Transverse colon (tissue), 4 donors: Measurements from ENCODE around the gene FNDC1. TPM values are rescaled to one million over a fixed set of nuclear protein-coding genes. Genes with fewer than 3 reads are reported as not detected.

Source experiments
- DNase-seq: peaks from one replicate; pipeline ENCODE4 v3.0.0-alpha.2; 2019
- H3K27ac ChIP-seq, 4 donors: fragments of 200-600 bp; sonication (generic); 2 replicates each; pipeline ENCODE4 v1.5.1; 2016 to 2018; ENCODE audit warnings: inconsistent platforms in 4 of 4
- H3K27me3 ChIP-seq: fragments of 200-600 bp; sonication (generic); 2 replicates; pipeline ENCODE4 v1.5.1; 2017; ENCODE audit warnings: inconsistent platforms
- H3K36me3 ChIP-seq, 4 donors: fragments of 200-600 bp; sonication (generic); 2 replicates each; pipeline ENCODE4 v1.5.1; 2017 to 2019; ENCODE audit warnings: inconsistent platforms in 4 of 4
- H3K4me1 ChIP-seq, 4 donors: fragments of 200-600 bp; sonication (generic); 2 replicates each; pipeline ENCODE4 v1.5.1; 2017 to 2020; ENCODE audit warnings: inconsistent platforms in 4 of 4
- H3K4me3 ChIP-seq, 4 donors: fragments of 200-600 bp; sonication (generic); 1 replicate in 1 of 4; 2 replicates in 3 of 4; pipeline versions ENCODE4 v1.5.1 to v1.6.1; 2017 to 2019; ENCODE audit warnings: inconsistent platforms in 4 of 4
- H3K9me3 ChIP-seq, 2 donors: fragments of 200-600 bp; sonication (generic); 2 replicates each; pipeline ENCODE4 v1.5.1; 2017 to 2019; ENCODE audit warnings: inconsistent platforms in 2 of 2
- EP300 ChIP-seq: sonication (generic); formaldehyde crosslinking; IDR thresholded peaks from one replicate; pipeline ENCODE4 v1.6.1; 2017; ENCODE audit warnings: antibody characterized with exemption, low read depth
- POLR2A ChIP-seq: fragments of 450-650 bp; IDR thresholded peaks from one replicate; pipeline ENCODE4 v1.6.1; 2016; ENCODE audit warnings: antibody characterized with exemption, mild to moderate bottlenecking, moderate library complexity
- POLR2AphosphoS5 ChIP-seq, 3 donors: sonication (generic); formaldehyde crosslinking; IDR thresholded peaks; one replicate each; pipeline ENCODE4 v1.6.1; 2016; ENCODE audit warnings: antibody characterized with exemption in 3 of 3
- WGBS, 2 donors: methylation state at CpG; one replicate each; pipeline ENCODE4 v1.1.5; 2018; ENCODE audit warnings: low coverage in 1 of 2; 5-methylcytosine and 5-hydroxymethylcytosine counted together
- in situ Hi-C, 4 donors: fragments of 200-750 bp; cut with MboI; loops; one replicate each; pipeline versions ENCODE4 v1.15.0 to v1.15.1; 2017; ENCODE audit warnings: low sequenced_read_pairs in 3 of 4, low pct_ligation_motif_present in 1 of 4, low pct_unique_long_range_greater_than_20kb in 1 of 4
- intact Hi-C: fragments of 100-400 bp; cut with DNase I; formaldehyde crosslinking; loops from one replicate; pipeline ENCODE4 v1.15.1; 2023; ENCODE audit warnings: low total_unique reads
- total RNA-seq, 4 donors: library from RNA; depleted of rRNA; stranded (reverse); fragments of >200 nt; gene quantifications; one replicate each; pipeline ENCODE4 v1.1.0, GENCODE V29; 2016
- TF ChIP-seq, protein P1 (sequence below), 5 experiments: fragments of 200-600 bp in 3 of 5; fragments of 450-650 bp in 2 of 5; sonication (generic) in 3 of 5; IDR thresholded peaks; 1 replicate in 2 of 5; 2 replicates in 3 of 5; pipeline ENCODE4 v1.5.1; 2016 to 2017; ENCODE audit warnings: antibody characterized with exemption in 5 of 5, inconsistent platforms in 3 of 5, mild to moderate bottlenecking in 2 of 5, moderate library complexity in 1 of 5

The FNDC1 gene
- total RNA-seq, 4 donors from 2014 or later, result 0.64 to 14.2 (median 2.4) TPM

DNA sequence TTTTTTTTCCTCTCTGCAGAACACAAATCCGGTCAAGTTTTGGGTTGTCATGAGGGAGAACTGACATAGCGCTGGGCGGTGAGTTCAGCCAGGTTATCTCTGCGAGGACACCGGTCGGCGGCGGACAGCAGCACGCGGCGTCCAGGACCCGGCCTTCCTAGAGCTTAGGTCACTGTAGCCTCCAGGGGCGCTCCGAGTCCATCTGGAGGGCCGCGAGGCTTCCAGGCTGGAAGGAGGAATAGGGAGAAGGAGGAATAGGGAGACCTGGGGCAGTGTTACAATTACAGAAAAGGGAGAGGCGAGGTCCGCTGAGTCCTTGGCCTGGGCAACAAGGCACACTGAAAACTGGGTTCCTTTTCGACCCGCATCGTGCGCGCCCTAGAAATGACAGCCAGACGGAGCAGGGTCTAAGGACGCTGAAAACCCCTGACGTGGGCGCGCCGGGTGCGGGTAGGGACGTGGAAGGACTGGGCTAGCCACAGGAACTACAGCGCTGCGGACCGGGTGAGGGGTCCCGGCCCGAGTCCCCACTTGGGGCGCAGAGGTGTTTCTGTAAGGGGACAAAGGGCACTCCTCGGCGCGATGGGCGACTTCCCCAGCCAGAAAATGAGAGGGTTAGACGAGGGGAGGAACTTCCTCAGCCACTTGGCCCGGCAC, 536 bp upstream of the FNDC1 start:
- H3K36me3 ChIP-seq, result no peaks in the 10 kb centered on the region
- in situ Hi-C loops, result loop anchor here in 1 of 4 donors (25.0 kb wide), 1 partner anchor 769 kb away; no protein-coding TSS in a partner anchor
- WGBS, 2 donors, result 9% methylated on average over 43 of the region's 43 CpGs; no CpG with 5 or more reads in 1 of the 2 donors
- peaks cover 0 to 18% (median 11%) of the 10 kb centered on the region in 4 donors for H3K4me1 ChIP-seq
- no peaks in the 10 kb centered on the region for H3K9me3 ChIP-seq
- peak; percentile 24 for DNase-seq
- intact Hi-C loops, result no loop called here
- H3K27ac ChIP-seq, result peak overlapping the region in 2 of 4 donors; percentile 6 to 47
- H3K4me3 ChIP-seq, result peak overlapping the region in 3 of 4 donors; percentile 5 to 44 (median 37)
- peaks cover 82% of the 10 kb centered on the region for H3K27me3 ChIP-seq
- TF ChIP-seq, protein P1, sequence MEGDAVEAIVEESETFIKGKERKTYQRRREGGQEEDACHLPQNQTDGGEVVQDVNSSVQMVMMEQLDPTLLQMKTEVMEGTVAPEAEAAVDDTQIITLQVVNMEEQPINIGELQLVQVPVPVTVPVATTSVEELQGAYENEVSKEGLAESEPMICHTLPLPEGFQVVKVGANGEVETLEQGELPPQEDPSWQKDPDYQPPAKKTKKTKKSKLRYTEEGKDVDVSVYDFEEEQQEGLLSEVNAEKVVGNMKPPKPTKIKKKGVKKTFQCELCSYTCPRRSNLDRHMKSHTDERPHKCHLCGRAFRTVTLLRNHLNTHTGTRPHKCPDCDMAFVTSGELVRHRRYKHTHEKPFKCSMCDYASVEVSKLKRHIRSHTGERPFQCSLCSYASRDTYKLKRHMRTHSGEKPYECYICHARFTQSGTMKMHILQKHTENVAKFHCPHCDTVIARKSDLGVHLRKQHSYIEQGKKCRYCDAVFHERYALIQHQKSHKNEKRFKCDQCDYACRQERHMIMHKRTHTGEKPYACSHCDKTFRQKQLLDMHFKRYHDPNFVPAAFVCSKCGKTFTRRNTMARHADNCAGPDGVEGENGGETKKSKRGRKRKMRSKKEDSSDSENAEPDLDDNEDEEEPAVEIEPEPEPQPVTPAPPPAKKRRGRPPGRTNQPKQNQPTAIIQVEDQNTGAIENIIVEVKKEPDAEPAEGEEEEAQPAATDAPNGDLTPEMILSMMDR (IDR thresholded peaks at IDR 0.05), result peak in 2 of 5 experiments; percentile 10 to 15
- no peak for TF ChIP-seq EP300

DNA sequence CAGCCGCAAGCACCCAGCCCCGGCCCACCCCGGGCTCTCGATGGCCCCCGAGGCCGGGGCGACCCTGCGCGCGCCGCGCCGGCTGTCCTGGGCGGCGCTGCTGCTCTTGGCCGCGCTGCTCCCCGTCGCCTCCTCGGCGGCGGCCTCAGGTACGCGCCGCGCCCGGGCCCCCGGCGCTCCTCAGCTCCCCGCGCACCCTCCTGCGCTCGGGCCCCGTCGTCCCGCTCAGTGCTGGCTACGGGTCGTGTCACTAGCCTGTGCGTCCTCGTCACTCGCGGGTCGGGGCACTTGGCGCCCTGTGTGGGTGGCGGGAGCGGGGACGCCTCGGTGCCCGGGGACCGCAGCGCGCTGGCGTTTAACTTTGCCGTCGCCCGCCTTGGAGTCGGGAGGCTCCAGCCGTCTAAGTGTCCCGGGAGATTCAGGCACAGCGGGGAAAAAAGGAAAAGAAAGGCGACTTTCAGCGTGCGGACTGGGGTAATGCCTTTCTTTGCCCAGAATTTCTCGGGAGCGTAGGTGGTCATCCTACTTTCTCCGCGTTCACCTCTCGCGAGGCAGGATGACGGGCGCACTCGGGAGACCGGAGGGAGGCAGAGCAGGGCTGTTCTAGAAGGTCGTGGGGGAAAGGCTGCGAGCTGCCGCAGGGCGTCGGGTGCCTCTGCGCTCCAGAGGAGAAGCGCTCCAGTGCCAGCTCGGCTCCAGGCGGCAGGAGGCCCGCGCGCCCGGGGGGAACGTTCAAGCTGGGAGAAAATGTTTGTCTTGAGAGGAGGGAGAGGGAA, 545 bp downstream of the FNDC1 start:
- H3K36me3 ChIP-seq, result no peaks in the 10 kb centered on the region
- no peaks in the 10 kb centered on the region for H3K9me3 ChIP-seq
- H3K4me1 ChIP-seq, result peaks cover 0 to 18% (median 11%) of the 10 kb centered on the region in 4 donors
- no peak for DNase-seq
- intact Hi-C loops, result no loop called here
- in situ Hi-C loops, result loop anchor here in 2 of 4 donors (10.0 to 25.0 kb wide), 2 partner anchors 475 to 768 kb away; no protein-coding TSS in a partner anchor
- H3K27ac ChIP-seq, result no peak overlapping the region
- no peak for TF ChIP-seq POLR2A
- no peak for TF ChIP-seq EP300
- TF ChIP-seq, protein P1 (IDR thresholded peaks at IDR 0.05), result no peak
- TF ChIP-seq POLR2AphosphoS5 (IDR thresholded peaks at IDR 0.05), result no peak
- peak overlapping the region in 3 of 4 donors; percentile 18 to 44 (median 37) for H3K4me3 ChIP-seq
- 4% methylated on average over 82 of the region's 87 CpGs; no CpG with 5 or more reads in 1 of the 2 donors for WGBS, 2 donors
- peaks cover 92% of the 10 kb centered on the region for H3K27me3 ChIP-seq

DNA sequence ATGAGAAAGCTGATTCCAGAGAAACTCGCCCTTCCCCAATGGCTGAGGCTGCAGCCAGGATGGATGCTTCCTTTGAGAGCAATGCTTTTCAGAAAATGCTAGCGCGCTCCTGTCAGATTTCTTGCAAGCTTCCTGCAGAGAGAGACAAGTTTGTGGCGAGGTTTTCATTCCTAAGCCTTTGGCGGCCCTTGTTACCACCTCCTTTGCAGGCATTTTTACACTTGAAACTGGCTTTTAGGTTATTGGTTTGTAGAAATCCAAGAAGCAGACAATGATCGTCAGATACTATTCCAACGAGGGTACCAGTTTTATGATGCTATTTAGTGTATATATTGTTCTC, 1.1 kb downstream of the FNDC1 start:
- Histone ChIP-seq H3K4me3 (peak overlapping the region in 3 of 4 donors; percentile 18 to 44 (median 37)), H3K4me1 (peaks cover 0 to 18% (median 11%) of the 10 kb centered on the region in 4 donors), H3K27ac (no peak overlapping the region), H3K27me3 (peaks cover 91% of the 10 kb centered on the region), H3K9me3 (no peaks in the 10 kb centered on the region), H3K36me3 (no peaks in the 10 kb centered on the region)
- TF ChIP-seq POLR2A, result no peak
- no peak for TF ChIP-seq POLR2AphosphoS5 (IDR thresholded peaks at IDR 0.05)
- TF ChIP-seq, protein P1 (IDR thresholded peaks at IDR 0.05), result no peak
- TF ChIP-seq EP300, result no peak
- DNase-seq, result no peak
- in situ Hi-C loops (loop anchor here in 2 of 4 donors (10.0 to 25.0 kb wide), 2 partner anchors 474 to 767 kb away; no protein-coding TSS in a partner anchor), intact Hi-C loops (no loop called here)
- WGBS, 2 donors, result 0 to 9% methylated on average over 1 to 7 of the region's 7 CpGs

DNA sequence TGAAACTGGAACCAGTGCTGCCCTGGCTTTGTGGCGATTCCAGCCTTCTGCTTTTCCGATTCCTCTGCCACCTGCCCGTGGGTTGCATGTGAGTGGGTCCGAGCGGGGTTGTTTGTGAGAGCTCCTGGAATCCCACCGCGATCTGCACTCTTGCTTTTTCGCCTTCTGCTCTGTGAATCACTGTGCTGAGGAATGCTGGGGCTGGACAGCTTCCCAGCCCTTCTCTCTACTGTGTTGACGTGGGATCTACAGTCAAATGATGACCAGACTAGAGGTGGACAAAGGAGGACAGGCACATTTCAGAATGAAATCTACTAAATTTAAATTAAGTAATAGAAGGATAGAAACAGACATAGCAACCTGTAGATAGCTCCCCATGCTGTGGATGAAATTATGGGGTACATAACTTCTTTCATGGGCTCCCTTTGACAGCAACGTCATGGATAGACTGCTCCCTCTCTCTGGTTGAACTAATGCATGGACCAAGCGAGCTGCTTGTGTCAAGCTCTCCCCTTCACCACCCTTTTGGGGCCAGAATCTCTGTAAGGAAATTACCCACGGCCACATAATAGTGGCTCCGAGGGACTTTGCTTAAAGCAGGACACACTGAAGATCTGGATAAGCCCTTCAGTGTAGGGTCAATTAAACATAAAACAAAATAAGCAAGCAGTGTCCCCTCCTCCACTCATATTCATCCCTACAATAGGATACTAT, 2.0 kb downstream of the FNDC1 start:
- Histone ChIP-seq H3K27ac (no peak overlapping the region), H3K4me3 (no peak overlapping the region), H3K4me1 (peaks cover 0 to 18% (median 11%) of the 10 kb centered on the region in 4 donors), H3K36me3 (no peaks in the 10 kb centered on the region), H3K27me3 (peaks cover 82% of the 10 kb centered on the region), H3K9me3 (no peaks in the 10 kb centered on the region)
- DNase-seq, result no peak
- intact Hi-C loops, result no loop called here
- 38 to 56% methylated on average over 4 to 13 of the region's 13 CpGs for WGBS, 2 donors
- in situ Hi-C loops, result loop anchor here in 2 of 4 donors (10.0 to 25.0 kb wide), 2 partner anchors 474 to 766 kb away; no protein-coding TSS in a partner anchor
- TF ChIP-seq, protein P1 (IDR thresholded peaks at IDR 0.05), result no peak
- TF ChIP-seq EP300 (no peak), POLR2AphosphoS5 (IDR thresholded peaks at IDR 0.05) (no peak), POLR2A (no peak)
